OCI-LY1 (cell line): ENCODE results near the gene AURKB.
"Not testable (repeated sequence)": the region's sequence is repeated elsewhere in the genome, so short reads cannot be mapped to it uniquely, and the experiment has no call there.

Experiments used
- H2AFZ ChIP-seq: fragments of 200-600 bp; sonication (generic), shearing (Covaris generic); 2 replicates; pipeline ENCODE4 v1.6.0; 2014; ENCODE audit warnings: antibody characterized with exemption, mild to moderate bottlenecking, low read length
- H3F3A ChIP-seq: fragments of 200-600 bp; sonication (generic), shearing (Covaris generic); 2 replicates; pipeline ENCODE4 v1.6.0; 2014; ENCODE audit warnings: mild to moderate bottlenecking, antibody characterized with exemption, low read length, moderate library complexity; ENCODE audit not compliant: insufficient read depth
- H3K27ac ChIP-seq: fragments of 200-600 bp; sonication (generic); 2 replicates; pipeline ENCODE4 v1.5.1; 2014; ENCODE audit warnings: low read length, mixed run types, mild to moderate bottlenecking, low read depth; ENCODE audit not compliant: poor library complexity, severe bottlenecking
- H3K27me3 ChIP-seq: fragments of 200-600 bp; sonication (generic); 2 replicates; pipeline ENCODE4 v1.6.0; 2014; ENCODE audit warnings: antibody characterized with exemption, mild to moderate bottlenecking, low read length, moderate library complexity; ENCODE audit not compliant: insufficient read depth
- H3K36me3 ChIP-seq: fragments of 200-600 bp; sonication (generic); 2 replicates; pipeline ENCODE4 v1.6.1; 2014; ENCODE audit warnings: mild to moderate bottlenecking, antibody characterized with exemption, low read length, moderate library complexity, mixed read lengths; ENCODE audit not compliant: insufficient read depth
- H3K4me1 ChIP-seq: fragments of 200-600 bp; sonication (generic); 2 replicates; pipeline ENCODE4 v1.5.1; 2014; ENCODE audit warnings: mild to moderate bottlenecking, low read length, moderate library complexity; ENCODE audit not compliant: insufficient read depth, severe bottlenecking
- H3K4me2 ChIP-seq: fragments of 200-600 bp; sonication (generic), shearing (Covaris generic); 2 replicates; pipeline ENCODE4 v1.6.1; 2014; ENCODE audit warnings: low read length
- H3K4me3 ChIP-seq: fragments of 200-600 bp; sonication (generic); 2 replicates; pipeline ENCODE4 v1.5.1; 2014; ENCODE audit warnings: low read length, low read depth, mild to moderate bottlenecking, mixed read lengths; ENCODE audit not compliant: poor library complexity, severe bottlenecking
- H3K79me2 ChIP-seq: fragments of 200-600 bp; shearing (Covaris generic); 2 replicates; pipeline ENCODE4 v1.6.1; 2016; ENCODE audit warnings: mixed run types, low read length, mixed read lengths; ENCODE audit not compliant: insufficient read depth
- H3K9ac ChIP-seq: fragments of 200-600 bp; sonication (generic), shearing (Covaris generic); 2 replicates; pipeline ENCODE4 v1.6.1; 2014; ENCODE audit warnings: mild to moderate bottlenecking, low read length, mixed read lengths
- H3K9me2 ChIP-seq: fragments of 200-600 bp; sonication (generic), shearing (Covaris generic); 2 replicates; pipeline ENCODE4 v1.6.1; 2014; ENCODE audit warnings: low read depth, mild to moderate bottlenecking, low read length, mixed read lengths
- H3K9me3 ChIP-seq: fragments of 200-600 bp; shearing (Covaris generic); 2 replicates; pipeline ENCODE4 v1.6.1; 2014; ENCODE audit warnings: low read length, mixed read lengths
- H4K20me1 ChIP-seq: fragments of 200-600 bp; sonication (generic), shearing (Covaris generic); 2 replicates; pipeline ENCODE4 v1.6.0; 2016; ENCODE audit warnings: mild to moderate bottlenecking, low read length; ENCODE audit not compliant: insufficient read depth
- CTCF ChIP-seq: fragments of 200-600 bp; sonication (generic), shearing (Covaris generic); IDR thresholded peaks from 2 replicates; pipeline ENCODE4 v1.5.1; 2017; ENCODE audit warnings: mild to moderate bottlenecking, antibody characterized with exemption, low read length, moderate library complexity, mixed read lengths
- EZH2 ChIP-seq: fragments of 200-600 bp; sonication (generic), shearing (Covaris generic); IDR thresholded peaks from 2 replicates; pipeline ENCODE4 v1.8.0; 2017; ENCODE audit warnings: borderline replicate concordance, mixed run types, mild to moderate bottlenecking, antibody characterized with exemption, low read length, moderate library complexity, mixed read lengths

AURKB gene

GRCh38 chr17:8173056-8173870, 37.1 kb downstream of the AURKB start:
- Histone ChIP-seq H4K20me1 (no peaks in the 10 kb centered on the region), H3K4me3 (peak overlapping the region; percentile 89), H3K79me2 (no peaks in the 10 kb centered on the region), H3K9me2 (no peaks in the 10 kb centered on the region), H3K9ac (peak overlapping the region; percentile 77), H3K4me2 (peak overlapping the region; percentile 98), H2AFZ (no peak overlapping the region), H3F3A (no peaks in the 10 kb centered on the region), H3K4me1 (peaks cover 55% of the 10 kb centered on the region), H3K9me3 (no peaks in the 10 kb centered on the region), H3K27me3 (no peaks in the 10 kb centered on the region), H3K27ac (peak overlapping the region; percentile 95), H3K36me3 (no peaks in the 10 kb centered on the region)
- TF ChIP-seq EZH2, result no peak
- TF ChIP-seq CTCF, result no peak

- not testable (repeated sequence) for H3K27ac ChIP-seq, H3K9ac ChIP-seq, H3K79me2 ChIP-seq, H3K4me3 ChIP-seq, H4K20me1 ChIP-seq, H3K27me3 ChIP-seq, H3K9me3 ChIP-seq, H3K9me2 ChIP-seq, H2AFZ ChIP-seq, H3F3A ChIP-seq, H3K36me3 ChIP-seq
- H3K4me2 ChIP-seq, result peak overlapping the region; percentile 38; the same call in 1 of the 2 replicates
- H3K4me1 ChIP-seq, result peaks cover 40% of the 10 kb centered on the region
These were observed 40.2 kb downstream of the AURKB start for GRCh38 chr17:8170186-8170585.

- Histone ChIP-seq H3K4me1 (peaks cover 40% of the 10 kb centered on the region), H3K4me3 (no peak overlapping the region), H2AFZ (no peak overlapping the region), H3K27me3 (no peaks in the 10 kb centered on the region), H4K20me1 (no peaks in the 10 kb centered on the region), H3K4me2 (no peak overlapping the region), H3K9me3 (no peaks in the 10 kb centered on the region), H3K9ac (no peak overlapping the region), H3F3A (no peaks in the 10 kb centered on the region), H3K79me2 (peaks cover under 1% of the 10 kb centered on the region; the same call in 1 of the 2 replicates), H3K27ac (peak overlapping the region; percentile 18), H3K36me3 (no peaks in the 10 kb centered on the region), H3K9me2 (no peaks in the 10 kb centered on the region)
- no peak for TF ChIP-seq EZH2
- TF ChIP-seq CTCF, result no peak
These were observed 42.8 kb downstream of the AURKB start for GRCh38 chr17:8167526-8167925.

GRCh38 chr17:8166731-8167130, 43.6 kb downstream of the AURKB start:
- no peaks in the 10 kb centered on the region for H3K27me3 ChIP-seq
- no peak overlapping the region for H2AFZ ChIP-seq
- H3K4me3 ChIP-seq, result no peak overlapping the region
- H3K9ac ChIP-seq, result no peak overlapping the region
- peaks cover 8% of the 10 kb centered on the region; the same call in 1 of the 2 replicates for H3K79me2 ChIP-seq
- H4K20me1 ChIP-seq, result no peaks in the 10 kb centered on the region
- H3K36me3 ChIP-seq, result peaks cover under 1% of the 10 kb centered on the region; the same call in 1 of the 2 replicates
- H3K27ac ChIP-seq, result no peak overlapping the region
- no peak overlapping the region for H3K4me2 ChIP-seq
- H3K4me1 ChIP-seq, result peaks cover 39% of the 10 kb centered on the region
- no peaks in the 10 kb centered on the region for H3K9me2 ChIP-seq
- no peaks in the 10 kb centered on the region for H3K9me3 ChIP-seq
- TF ChIP-seq CTCF (no peak), EZH2 (no peak)
- no peaks in the 10 kb centered on the region for H3F3A ChIP-seq
